AG04449 (cell line): ENCODE data around the gene SLC30A10.
"Not testable (repeated sequence)": the region's sequence is repeated elsewhere in the genome, so short reads cannot be mapped to it uniquely, and the experiment has no call there.

Source experiments
- CTCF ChIA-PET: fragments of 350-600 bp; formaldehyde crosslinking; extraction: SDS; loops from one replicate; lab custom pipeline; 2021; ENCODE audit warnings: antibody characterized with exemption; lab: Yijun Ruan, JAX
- POLR2A ChIA-PET: fragments of 400-600, 350-600 bp; formaldehyde crosslinking; extraction: SDS; loops from one replicate; lab custom pipeline; 2020; ENCODE audit warnings: antibody characterized with exemption, inconsistent platforms; lab: Yijun Ruan, JAX
- DNase-seq: peaks from one replicate; pipeline ENCODE4 v3.0.0-alpha.2; 2010; ENCODE audit warnings: low read depth, low spot score
- H3K4me3 ChIP-seq: 2 replicates; pipeline ENCODE4 v1.5.1; 2011; ENCODE audit warnings: low read depth, mild to moderate bottlenecking, control low read depth, low read length
- TF ChIP-seq, protein P1 (sequence below): IDR thresholded peaks from one replicate; pipeline ENCODE4 v1.5.1; 2011; ENCODE audit warnings: mild to moderate bottlenecking, moderate library complexity, low read length, control low read depth, inconsistent platforms; ENCODE audit not compliant: insufficient read depth; ENCODE audit errors: missing control alignments

Gene SLC30A10

DNA sequence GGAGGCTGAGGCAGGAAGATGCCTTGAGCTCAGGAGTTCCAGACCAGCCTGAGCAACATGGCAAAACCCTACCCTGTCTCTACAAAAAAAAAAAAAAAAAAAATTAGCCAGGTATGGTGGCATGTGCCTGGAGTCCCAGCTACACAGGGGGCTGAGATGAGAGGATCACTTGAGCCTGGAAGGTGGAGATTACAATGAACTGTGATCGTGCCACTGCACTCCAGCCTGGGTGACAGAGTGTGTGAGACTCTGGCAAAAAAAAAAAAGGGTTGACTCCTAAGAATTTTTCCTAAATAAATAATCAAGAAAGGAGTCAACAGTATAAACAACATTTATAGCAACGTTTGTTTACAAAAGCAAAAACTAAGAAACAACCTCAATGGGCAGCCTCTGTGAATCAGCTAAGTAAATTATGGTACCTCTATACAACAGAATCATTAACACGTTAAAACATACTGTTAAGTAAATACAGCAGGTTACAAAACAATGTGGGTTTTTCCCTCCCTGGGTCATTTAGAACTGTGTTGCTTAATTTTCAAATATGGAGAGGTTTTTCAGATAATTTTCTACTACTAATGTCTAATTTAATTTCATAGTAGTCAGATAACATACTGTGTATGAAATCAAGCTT is 56.8 kb downstream of the SLC30A10 start:
- no peak for DNase-seq
- H3K4me3 ChIP-seq, result no peak overlapping the region
- ChIA-PET POLR2A (no interaction called here), CTCF (no interaction called here)
- TF ChIP-seq, protein P1, sequence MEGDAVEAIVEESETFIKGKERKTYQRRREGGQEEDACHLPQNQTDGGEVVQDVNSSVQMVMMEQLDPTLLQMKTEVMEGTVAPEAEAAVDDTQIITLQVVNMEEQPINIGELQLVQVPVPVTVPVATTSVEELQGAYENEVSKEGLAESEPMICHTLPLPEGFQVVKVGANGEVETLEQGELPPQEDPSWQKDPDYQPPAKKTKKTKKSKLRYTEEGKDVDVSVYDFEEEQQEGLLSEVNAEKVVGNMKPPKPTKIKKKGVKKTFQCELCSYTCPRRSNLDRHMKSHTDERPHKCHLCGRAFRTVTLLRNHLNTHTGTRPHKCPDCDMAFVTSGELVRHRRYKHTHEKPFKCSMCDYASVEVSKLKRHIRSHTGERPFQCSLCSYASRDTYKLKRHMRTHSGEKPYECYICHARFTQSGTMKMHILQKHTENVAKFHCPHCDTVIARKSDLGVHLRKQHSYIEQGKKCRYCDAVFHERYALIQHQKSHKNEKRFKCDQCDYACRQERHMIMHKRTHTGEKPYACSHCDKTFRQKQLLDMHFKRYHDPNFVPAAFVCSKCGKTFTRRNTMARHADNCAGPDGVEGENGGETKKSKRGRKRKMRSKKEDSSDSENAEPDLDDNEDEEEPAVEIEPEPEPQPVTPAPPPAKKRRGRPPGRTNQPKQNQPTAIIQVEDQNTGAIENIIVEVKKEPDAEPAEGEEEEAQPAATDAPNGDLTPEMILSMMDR, result no peak

DNA sequence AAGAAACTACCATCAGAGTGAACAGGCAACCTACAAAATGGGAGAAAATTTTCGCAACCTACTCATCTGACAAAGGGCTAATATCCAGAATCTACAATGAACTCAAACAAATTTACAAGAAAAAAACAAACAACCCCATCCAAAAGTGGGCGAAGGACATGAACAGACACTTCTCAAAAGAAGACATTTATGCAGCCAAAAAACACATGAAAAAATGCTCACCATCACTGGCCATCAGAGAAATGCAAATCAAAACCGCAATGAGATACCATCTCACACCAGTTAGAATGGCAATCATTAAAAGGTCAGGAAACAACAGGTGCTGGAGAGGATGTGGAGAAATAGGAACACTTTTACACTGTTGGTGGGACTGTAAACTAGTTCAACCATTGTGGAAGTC is 59.7 kb downstream of the SLC30A10 start:
- H3K4me3 ChIP-seq, CTCF ChIA-PET, POLR2A ChIA-PET, DNase-seq: not testable (repeated sequence)
